HepG2 (cell line): Measurements from ENCODE around the gene QRSL1. TPM values are rescaled to one million over a fixed set of nuclear protein-coding genes. Genes with fewer than 3 reads are reported as not detected.

Source experiments
- ATAC-seq: fragments of 200-7000 bp; cut with Tn5 transposase; 3 replicates; pipeline ENCODE4 v1.9.1; 2020; ENCODE audit warnings: mild to moderate bottlenecking, moderate library complexity
- BruUV-seq: library from RNA; stranded (reverse); fragments of 400-500 nt; replicated peaks from 2 replicates; lab custom pipeline; 2021; lab: Mats Ljungman, UMichigan
- CTCF ChIA-PET: fragments of 300-600 bp; formaldehyde crosslinking; extraction: SDS; loops from one replicate; lab custom pipeline; 2021; ENCODE audit warnings: low total read pairs, inconsistent platforms, low intra/inter-chr PET ratio; lab: Yijun Ruan, JAX
- POLR2A ChIA-PET: fragments of 350-600 bp; sonication (Branson Sonifier 250); formaldehyde crosslinking; loops from one replicate; lab custom pipeline; 2020; ENCODE audit warnings: antibody characterized with exemption, inconsistent platforms; lab: Yijun Ruan, JAX
- DNase-seq: peaks from one replicate; pipeline ENCODE4 v3.0.0-alpha.2; 2015; ENCODE audit warnings: low spot score
- FAIRE-seq: peaks from 3 replicates; lab custom pipeline; 2011; peaks lifted over from hg19 to GRCh38; lab: Jason Lieb, UNC
- H2AFZ ChIP-seq: one replicate; pipeline ENCODE4 v1.6.1; 2011; ENCODE audit warnings: low read length, inconsistent platforms
- H3K27ac ChIP-seq: fragments of 300-600 bp; 3 replicates; pipeline ENCODE4 v1.8.0; 2011; ENCODE audit warnings: mixed run types, mild to moderate bottlenecking, mixed read lengths, low read length, inconsistent platforms; ENCODE audit not compliant: insufficient read depth; ENCODE audit errors: extremely low read length
- H3K27me3 ChIP-seq, 2 experiments: fragments of 200-600 bp in 1 of 2; 2 replicates in 1 of 2; 3 replicates in 1 of 2; pipeline versions ENCODE4 v1.6.0 to v1.8.0; 2011; ENCODE audit warnings: low read length in 2 of 2, mild to moderate bottlenecking in 2 of 2, moderate library complexity in 2 of 2, inconsistent platforms in 1 of 2; ENCODE audit not compliant: insufficient read depth in 2 of 2, control insufficient read depth in 1 of 2
- H3K36me3 ChIP-seq, 2 experiments: fragments of 200-600 bp in 1 of 2; replicated peaks in 1 of 2; 2 replicates in 1 of 2; 3 replicates in 1 of 2; pipeline versions ENCODE4 v1.5.1 to v1.8.0; 2011; ENCODE audit warnings: low read length in 2 of 2, inconsistent platforms in 1 of 2; ENCODE audit not compliant: insufficient read depth in 2 of 2, control insufficient read depth in 1 of 2
- H3K4me1 ChIP-seq: 2 replicates; pipeline ENCODE4 v1.5.1; 2012; ENCODE audit warnings: low read length, inconsistent platforms; ENCODE audit not compliant: insufficient read depth
- H3K4me2 ChIP-seq: 2 replicates; pipeline ENCODE4 v1.6.0; 2011; ENCODE audit warnings: low read depth, low read length, inconsistent platforms
- H3K4me3 ChIP-seq, 3 experiments: fragments of 200-600 bp in 1 of 3; sonication (generic), shearing (Covaris generic) in 1 of 3; replicated peaks in 1 of 3; 2 replicates each; pipeline ENCODE4 v1.5.1; 2011 to 2016; ENCODE audit warnings: low read length in 3 of 3, inconsistent platforms in 2 of 3, low read depth in 2 of 3, mild to moderate bottlenecking in 2 of 3, control low read depth in 1 of 3, mixed read lengths in 1 of 3; ENCODE audit not compliant: insufficient read depth in 1 of 3
- H3K79me2 ChIP-seq: one replicate; pipeline ENCODE4 v1.6.1; 2011; ENCODE audit warnings: low read length, inconsistent platforms; ENCODE audit not compliant: insufficient read depth
- H3K9ac ChIP-seq: 2 replicates; pipeline ENCODE4 v1.6.0; 2011; ENCODE audit warnings: mild to moderate bottlenecking, low read depth, low read length, inconsistent platforms; ENCODE audit not compliant: insufficient read depth
- H3K9me3 ChIP-seq: 2 replicates; pipeline ENCODE4 v1.5.1; 2012; ENCODE audit warnings: mild to moderate bottlenecking, low read length
- H4K20me1 ChIP-seq: 2 replicates; pipeline ENCODE4 v1.6.0; 2011; ENCODE audit warnings: inconsistent platforms, mild to moderate bottlenecking, low read length, moderate library complexity; ENCODE audit not compliant: insufficient read depth
- CHD2 ChIP-seq: IDR thresholded peaks from 2 replicates; pipeline ENCODE4 v1.6.1; 2011; ENCODE audit warnings: low read depth, low read length, improper control_type of control experiment
- ELF1 ChIP-seq: sonication (generic); formaldehyde crosslinking; IDR thresholded peaks from 2 replicates; pipeline ENCODE4 v1.4.0; 2020; ENCODE audit warnings: missing genetic modification reagents
- ERF ChIP-seq: IDR thresholded peaks from 2 replicates; pipeline ENCODE4 v1.6.1; 2018; ENCODE audit warnings: missing biosample characterization, missing genetic modification reagents
- FOXJ3 ChIP-seq: sonication (generic); formaldehyde crosslinking; IDR thresholded peaks from 2 replicates; pipeline ENCODE4 v1.4.0; 2020; ENCODE audit warnings: missing genetic modification reagents, mild to moderate bottlenecking, borderline replicate concordance
- HOXA9 ChIP-seq: sonication (generic); formaldehyde crosslinking; IDR thresholded peaks from 2 replicates; pipeline ENCODE4 v1.8.1; 2022; ENCODE audit warnings: missing genetic modification reagents, mild to moderate bottlenecking, moderate library complexity, borderline replicate concordance
- JUN ChIP-seq: sonication (generic); formaldehyde crosslinking; IDR thresholded peaks from 2 replicates; pipeline ENCODE4 v1.4.0; 2020; ENCODE audit warnings: mild to moderate bottlenecking, missing genetic modification reagents
- KLF12 ChIP-seq: sonication (generic); formaldehyde crosslinking; IDR thresholded peaks from 2 replicates; pipeline ENCODE4 v1.4.0; 2020; ENCODE audit warnings: missing genetic modification reagents, borderline replicate concordance
- NFIC ChIP-seq: IDR thresholded peaks from 2 replicates; pipeline ENCODE4 v1.6.1; 2012; ENCODE audit warnings: mild to moderate bottlenecking, low read length, inconsistent platforms
- NFRKB ChIP-seq: fragments of 450-650 bp; IDR thresholded peaks from 2 replicates; pipeline ENCODE4 v1.6.1; 2017
- SATB2 ChIP-seq: sonication (generic); formaldehyde crosslinking; IDR thresholded peaks from 2 replicates; pipeline ENCODE4 v1.5.0; 2020; ENCODE audit warnings: missing genetic modification reagents
- ZC3H13 ChIP-seq: sonication (generic); formaldehyde crosslinking; IDR thresholded peaks from 2 replicates; pipeline ENCODE4 v1.8.1; 2023; ENCODE audit warnings: mild to moderate bottlenecking, missing genetic modification reagents, moderate library complexity
- ZFAT ChIP-seq: sonication (generic); formaldehyde crosslinking; conservative IDR thresholded peaks from 2 replicates; pipeline ENCODE4 v1.8.1; 2023; ENCODE audit warnings: missing genetic modification reagents, inconsistent platforms
- ZNF24 ChIP-seq: fragments of 450-650 bp; IDR thresholded peaks from 2 replicates; pipeline ENCODE4 v1.6.1; 2017; ENCODE audit warnings: antibody characterized with exemption, mild to moderate bottlenecking
- in situ Hi-C: cut with HindIII; loops from 2 replicates; pipeline ENCODE4 v1.10.0; 2017; ENCODE audit warnings: low pct_unique_long_range_greater_than_20kb; ENCODE audit not compliant: extremely low pct_ligation_motif_present
- intact Hi-C: fragments of 100-400 bp; cut with micrococcal nuclease; formaldehyde crosslinking; loops from one replicate; pipeline ENCODE4 v1.10.0; 2022; ENCODE audit not compliant: unreplicated experiment
- polyA plus RNA-seq, 8 experiments: library from polyadenylated mRNA; depleted of rRNA in 3 of 8; stranded (reverse) in 7 of 8; unstranded in 1 of 8; fragments of >200 nt; fragmentation: Illumina TruSeq in 4 of 8; extraction: Trizol in 4 of 8; gene quantifications; 2 replicates each; pipeline versions ENCODE4 v1.2.1 to v1.2.3, GENCODE V29; 2011 to 2016; ENCODE audit warnings: low read depth in 4 of 8, missing spikeins in 1 of 8, mixed read lengths in 1 of 8; ENCODE audit not compliant: insufficient read depth in 1 of 8
- total RNA-seq, 5 experiments: library from RNA; depleted of rRNA; stranded (reverse); fragments of >200 nt; fragmentation: Illumina TruSeq; extraction: Trizol; gene quantifications; 2 replicates each; pipeline ENCODE4 v1.2.3, GENCODE V29; 2016; ENCODE audit warnings: low read depth in 1 of 5
- TF ChIP-seq, protein P1 (sequence below): sonication (generic); formaldehyde crosslinking; IDR thresholded peaks from 2 replicates; pipeline ENCODE4 v1.4.0; 2020; ENCODE audit warnings: missing genetic modification reagents
- TF ChIP-seq, protein P2 (sequence below): sonication (generic); formaldehyde crosslinking; IDR thresholded peaks from 2 replicates; pipeline ENCODE4 v1.8.0; 2022; ENCODE audit warnings: mild to moderate bottlenecking, missing genetic modification reagents

QRSL1 gene
- total and polyA plus RNA-seq, 2 of the 13 experiments (the other 11 are each of a cell fraction or from before 2014, with no cell fraction given): 8.2 to 22.3 TPM

DNA sequence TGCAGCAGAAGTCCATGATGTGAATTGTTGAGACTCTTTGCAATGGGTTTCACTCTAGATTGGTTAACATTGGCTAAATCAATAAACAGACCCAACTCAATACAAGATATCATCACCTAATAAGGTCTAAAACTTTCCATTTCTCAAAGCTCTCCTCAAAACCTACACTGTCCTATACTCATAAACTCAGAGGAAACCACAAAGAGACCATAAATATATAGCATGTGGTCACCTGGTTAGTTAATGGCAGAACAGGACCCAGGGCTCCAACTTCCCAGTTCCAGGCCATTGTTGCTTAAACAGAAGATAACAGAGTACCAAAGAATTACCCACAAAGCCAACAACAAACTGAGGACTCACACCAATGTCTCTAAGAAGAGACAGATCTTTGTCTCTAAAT is 12.1 kb upstream of the QRSL1 start:
- CTCF ChIA-PET: no interaction called here
- no TSS peak for BruUV-seq

More for the DNA sequence above, 12.1 kb upstream of the QRSL1 start:
- intact Hi-C loops (no loop called here), in situ Hi-C loops (no loop called here)
- DNase-seq: no peak
- Histone ChIP-seq H3K9me3 (no peaks in the 10 kb centered on the region; the same call in 1 of the 2 replicates), H3K9ac (no peak overlapping the region), H3K4me3 (no peak overlapping the region), H3K27ac (no peak overlapping the region), H3K4me1 (peaks cover 52% of the 10 kb centered on the region), H3K36me3 (no peaks in the 10 kb centered on the region; a peak in 1 of 5 replicates), H4K20me1 (no peaks in the 10 kb centered on the region), H3K27me3 (no peaks in the 10 kb centered on the region), H3K4me2 (no peak overlapping the region), H2AFZ (no peak overlapping the region), H3K79me2 (no peaks in the 10 kb centered on the region)
- FAIRE-seq: no peak
- no peak for ATAC-seq
- TF ChIP-seq JUN (CRISPR knock-in tag) (no peak), ERF (no peak), FOXJ3 (CRISPR knock-in tag) (no peak), CHD2 (no peak), NFIC (no peak), ZC3H13 (CRISPR knock-in tag) (no peak), ZNF24 (no peak), HOXA9 (no peak), NFRKB (no peak), SATB2 (CRISPR knock-in tag) (no peak), ZFAT (CRISPR knock-in tag) (no peak), ELF1 (CRISPR knock-in tag) (no peak), KLF12 (CRISPR knock-in tag) (no peak)
- TF ChIP-seq, protein P1, sequence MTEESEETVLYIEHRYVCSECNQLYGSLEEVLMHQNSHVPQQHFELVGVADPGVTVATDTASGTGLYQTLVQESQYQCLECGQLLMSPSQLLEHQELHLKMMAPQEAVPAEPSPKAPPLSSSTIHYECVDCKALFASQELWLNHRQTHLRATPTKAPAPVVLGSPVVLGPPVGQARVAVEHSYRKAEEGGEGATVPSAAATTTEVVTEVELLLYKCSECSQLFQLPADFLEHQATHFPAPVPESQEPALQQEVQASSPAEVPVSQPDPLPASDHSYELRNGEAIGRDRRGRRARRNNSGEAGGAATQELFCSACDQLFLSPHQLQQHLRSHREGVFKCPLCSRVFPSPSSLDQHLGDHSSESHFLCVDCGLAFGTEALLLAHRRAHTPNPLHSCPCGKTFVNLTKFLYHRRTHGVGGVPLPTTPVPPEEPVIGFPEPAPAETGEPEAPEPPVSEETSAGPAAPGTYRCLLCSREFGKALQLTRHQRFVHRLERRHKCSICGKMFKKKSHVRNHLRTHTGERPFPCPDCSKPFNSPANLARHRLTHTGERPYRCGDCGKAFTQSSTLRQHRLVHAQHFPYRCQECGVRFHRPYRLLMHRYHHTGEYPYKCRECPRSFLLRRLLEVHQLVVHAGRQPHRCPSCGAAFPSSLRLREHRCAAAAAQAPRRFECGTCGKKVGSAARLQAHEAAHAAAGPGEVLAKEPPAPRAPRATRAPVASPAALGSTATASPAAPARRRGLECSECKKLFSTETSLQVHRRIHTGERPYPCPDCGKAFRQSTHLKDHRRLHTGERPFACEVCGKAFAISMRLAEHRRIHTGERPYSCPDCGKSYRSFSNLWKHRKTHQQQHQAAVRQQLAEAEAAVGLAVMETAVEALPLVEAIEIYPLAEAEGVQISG (CRISPR knock-in tag): no peak
- TF ChIP-seq, protein P2, sequence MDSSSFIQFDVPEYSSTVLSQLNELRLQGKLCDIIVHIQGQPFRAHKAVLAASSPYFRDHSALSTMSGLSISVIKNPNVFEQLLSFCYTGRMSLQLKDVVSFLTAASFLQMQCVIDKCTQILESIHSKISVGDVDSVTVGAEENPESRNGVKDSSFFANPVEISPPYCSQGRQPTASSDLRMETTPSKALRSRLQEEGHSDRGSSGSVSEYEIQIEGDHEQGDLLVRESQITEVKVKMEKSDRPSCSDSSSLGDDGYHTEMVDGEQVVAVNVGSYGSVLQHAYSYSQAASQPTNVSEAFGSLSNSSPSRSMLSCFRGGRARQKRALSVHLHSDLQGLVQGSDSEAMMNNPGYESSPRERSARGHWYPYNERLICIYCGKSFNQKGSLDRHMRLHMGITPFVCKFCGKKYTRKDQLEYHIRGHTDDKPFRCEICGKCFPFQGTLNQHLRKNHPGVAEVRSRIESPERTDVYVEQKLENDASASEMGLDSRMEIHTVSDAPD: no peak
- POLR2A ChIA-PET: no interaction called here
